ENCODE data around the gene FAM171A1. TPM values are rescaled to one million over a fixed set of nuclear protein-coding genes. Genes with fewer than 3 reads are reported as not detected.

The FAM171A1 gene
- 8.3 and 11.4 TPM in 2 replicates for total RNA-seq

DNA sequence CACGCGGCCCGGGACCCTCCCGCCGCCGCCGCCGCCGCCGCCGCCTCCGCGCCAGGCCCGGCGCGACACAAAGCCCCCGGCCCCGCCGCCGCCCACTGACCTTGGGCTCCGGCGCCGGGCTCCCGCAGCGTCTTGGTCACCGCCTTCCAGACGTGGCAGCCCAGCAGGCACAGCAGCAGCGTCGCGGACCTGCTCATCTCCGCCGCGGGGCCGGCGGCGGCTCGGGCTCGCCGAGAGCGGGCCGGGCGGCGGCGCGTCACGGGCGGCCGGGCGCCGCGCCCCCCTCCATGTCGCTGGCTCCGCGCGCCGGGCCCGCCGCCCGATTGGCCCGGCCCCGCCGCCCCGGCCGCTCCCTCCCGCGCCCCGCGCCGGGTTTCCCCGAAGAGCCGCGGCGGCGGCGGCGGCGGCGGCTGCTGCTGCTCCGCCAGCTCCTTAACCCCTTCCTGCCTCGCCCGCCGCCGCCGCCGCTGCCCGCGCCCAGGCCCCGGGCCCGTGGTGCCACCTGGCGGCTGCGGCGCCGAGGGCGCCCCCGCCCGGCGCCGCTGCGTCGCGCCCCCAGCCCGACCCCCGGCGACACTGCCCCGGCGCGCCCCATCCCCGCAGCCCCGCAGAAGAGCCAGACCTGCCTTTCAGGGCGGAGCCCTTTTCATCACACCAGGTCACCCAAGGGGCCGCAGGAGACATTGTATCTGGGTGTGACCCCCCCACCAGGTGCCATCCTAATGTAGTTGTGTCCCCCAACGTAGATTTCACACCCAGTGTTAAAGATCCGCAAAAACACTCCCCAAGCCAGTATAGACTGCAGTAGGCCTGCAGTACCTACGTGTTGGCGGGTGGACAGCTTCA is at the start of gene FAM171A1:
TSS of gene FAM171A1 (minus strand) at position 434 of the 846 bp plus-strand sequence. CDS start at position 197, 237 bp downstream.

DNA sequence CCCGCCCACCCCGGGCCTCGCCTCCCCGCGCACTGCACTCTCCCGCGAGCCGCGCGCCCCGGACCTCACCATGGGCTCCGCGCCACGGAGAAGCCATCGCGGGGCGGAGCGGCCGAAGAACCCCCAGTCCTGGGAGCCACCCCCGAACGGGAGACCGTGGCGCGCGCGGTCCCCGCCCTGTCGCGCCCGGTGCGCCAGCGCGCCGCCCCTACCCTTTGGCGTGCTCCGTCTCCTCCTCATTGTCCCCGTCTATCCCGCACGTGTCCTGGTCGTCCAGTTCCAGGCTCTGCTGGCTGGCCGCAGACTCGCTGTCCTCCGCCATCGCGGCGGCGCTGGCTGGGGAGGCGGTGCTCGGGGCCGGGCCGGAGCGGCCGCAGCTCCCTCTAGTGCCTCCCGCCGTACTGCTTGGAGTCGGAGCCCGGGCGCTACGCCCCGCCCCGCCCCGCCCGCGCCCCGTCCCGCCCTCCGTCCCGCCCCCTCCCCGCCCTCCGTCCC is 202.8 kb downstream of the FAM171A1 start, which contains the start of gene NMT2:
TSS of gene NMT2 (minus strand) at position 403 of the 495 bp plus-strand sequence. CDS start at position 322, 81 bp downstream.

Other genes with a start within 250 kb of the FAM171A1 start
- 9.4 and 11.4 TPM in 2 replicates for gene NMT2, start 202.6 kb downstream of the FAM171A1 start, total RNA-seq

Measured in airway epithelial cell (primary cell).